ENCODE results near the gene PHF12.

Gene PHF12

GRCh38 chr17:28948342-28948741 lies 3.0 kb downstream of the PHF12 start:
- no peak for TF ChIP-seq CTCF (IDR thresholded peaks at IDR 0.05; ENCODE audit: control extremely low read depth, extremely low read depth, low read depth, missing control alignments)
- POLR2A ChIA-PET = interaction anchor here (3.8 kb wide), 1 partner anchor 221 kb away, joined by 20 read pairs; the partner anchor contains the start of gene TLCD1
- DNase-seq (ENCODE audit: extremely low spot score) = no peak
- CTCF ChIA-PET = interaction anchor here (1.2 to 3.6 kb wide), 2 partner anchors 11 to 221 kb away, joined by 3 to 19 read pairs; partner anchors contain the start of gene TLCD1

DNA sequence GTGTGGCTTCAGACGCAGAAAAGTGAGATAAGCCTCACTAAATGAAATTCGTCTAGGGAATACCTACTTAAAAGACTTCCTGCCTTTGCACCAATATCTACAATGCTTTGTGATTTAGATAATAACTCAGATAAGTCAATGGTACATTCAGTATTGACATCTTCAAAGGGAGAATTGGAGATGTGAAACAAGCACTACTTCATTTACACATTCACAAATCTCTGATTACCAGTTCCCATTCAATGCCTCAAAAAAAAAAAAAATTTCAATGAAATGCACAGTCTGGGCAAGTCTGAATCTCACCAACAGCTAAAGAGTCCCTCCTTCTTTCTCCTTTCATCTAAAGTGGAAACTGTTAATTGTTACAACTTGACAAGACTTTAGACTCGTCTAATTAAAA lies 3.7 kb downstream of the PHF12 start:
- CTCF ChIA-PET = interaction anchor here (3.6 kb wide), 1 partner anchor 221 kb away, joined by 19 read pairs; the partner anchor contains the start of gene TLCD1
- TF ChIP-seq CTCF (IDR thresholded peaks at IDR 0.05; ENCODE audit: control extremely low read depth, extremely low read depth, low read depth, missing control alignments) = no peak
- POLR2A ChIA-PET = no interaction called here
- DNase-seq (ENCODE audit: extremely low spot score) = no peak

DNA sequence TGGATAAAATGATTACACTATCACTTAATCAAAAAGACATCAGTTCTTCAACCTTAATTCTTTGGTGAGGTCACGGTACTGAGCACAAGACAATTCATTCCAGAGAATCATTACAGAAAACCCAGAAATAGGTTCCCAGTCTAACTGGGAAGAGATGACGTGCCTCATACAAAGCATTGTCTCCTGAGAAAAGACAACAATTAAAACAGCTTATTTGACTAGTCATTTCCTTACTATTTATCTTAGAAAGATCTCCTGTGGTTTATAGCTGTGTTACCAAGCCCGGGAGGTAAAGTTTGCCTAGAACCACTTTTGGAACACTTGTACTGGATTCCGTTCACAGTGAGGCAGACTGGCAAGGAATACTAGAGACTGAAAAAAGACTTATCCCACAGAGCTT lies 5.1 kb downstream of the PHF12 start:
- POLR2A ChIA-PET = no interaction called here
- no peak for TF ChIP-seq CTCF (IDR thresholded peaks at IDR 0.05; ENCODE audit: control extremely low read depth, extremely low read depth, low read depth, missing control alignments)
- CTCF ChIA-PET = interaction anchor here (1.1 to 3.6 kb wide), 6 partner anchors 10 to 219 kb away, joined by 3 to 19 read pairs (median 5); partner anchors contain the start of genes DHRS13 and TLCD1
- DNase-seq (ENCODE audit: extremely low spot score) = no peak

DNA sequence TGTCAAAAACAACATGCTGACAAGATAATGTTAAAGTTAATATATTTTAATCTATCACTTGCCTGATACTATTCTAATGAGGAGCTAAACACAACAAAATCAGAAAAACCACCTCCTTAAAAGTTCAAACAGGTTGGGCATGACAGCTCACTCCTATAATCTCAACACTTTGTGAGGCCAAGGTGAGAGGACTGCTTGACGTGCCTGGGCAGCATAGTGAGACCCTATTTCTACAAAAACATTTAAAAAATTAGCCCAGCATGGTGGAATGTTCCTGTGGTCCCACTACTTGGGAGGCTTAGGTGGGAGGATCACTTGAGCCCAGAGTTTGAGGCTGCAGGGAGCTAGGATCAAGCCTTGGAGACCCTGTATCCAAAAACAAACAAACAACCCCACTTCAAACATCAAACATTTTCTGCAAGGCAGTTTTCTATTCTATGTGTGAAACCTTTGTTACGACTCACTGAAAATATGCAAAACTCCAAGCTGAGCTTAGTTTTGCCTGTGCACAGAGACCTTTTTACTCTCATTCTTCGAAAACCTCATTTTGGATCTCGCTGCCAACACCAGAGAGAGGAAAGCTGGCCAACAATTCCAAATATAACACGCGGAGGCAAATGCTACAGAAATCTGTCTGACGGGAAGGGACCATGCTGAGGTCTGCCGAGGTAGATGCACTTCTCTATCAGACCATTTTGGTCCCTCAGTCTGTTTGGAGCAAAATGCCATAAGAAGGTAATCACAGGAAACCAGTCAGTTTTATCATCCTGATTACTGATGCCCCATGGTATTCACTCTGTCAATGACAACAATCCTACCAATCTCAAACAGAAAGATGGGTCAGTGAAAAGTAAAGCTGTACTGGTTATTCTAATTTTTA lies 6.2 kb downstream of the PHF12 start:
- no peak for TF ChIP-seq CTCF (IDR thresholded peaks at IDR 0.05; ENCODE audit: control extremely low read depth, extremely low read depth, low read depth, missing control alignments)
- ChIA-PET CTCF (interaction anchor here (0.7 to 3.6 kb wide), 11 partner anchors 9 to 218 kb away, joined by 3 to 19 read pairs (median 3); partner anchors contain the start of genes DHRS13 and TLCD1), POLR2A (no interaction called here)
- DNase-seq (ENCODE audit: extremely low spot score) = no peak

DNA sequence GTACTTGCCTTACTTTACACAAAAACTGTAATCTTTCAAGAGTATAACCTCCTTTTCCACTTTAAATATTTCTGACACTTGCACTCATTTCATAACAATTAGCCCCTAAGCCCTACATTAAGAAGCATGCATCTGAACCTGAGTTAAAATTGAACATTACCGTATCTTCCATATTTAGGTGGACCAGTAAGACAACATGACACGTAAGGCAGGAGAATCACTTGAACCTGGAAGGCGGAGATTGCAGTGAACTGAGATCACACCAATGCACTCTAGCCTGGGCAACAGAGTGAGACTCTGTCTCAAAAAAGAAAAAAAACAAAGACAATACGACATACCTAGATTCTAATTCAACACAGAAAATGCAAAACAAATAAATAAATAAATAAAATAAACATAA lies 7.0 kb downstream of the PHF12 start:
- TF ChIP-seq CTCF (IDR thresholded peaks at IDR 0.05; ENCODE audit: control extremely low read depth, extremely low read depth, low read depth, missing control alignments) = no peak
- DNase-seq (ENCODE audit: extremely low spot score) = no peak
- ChIA-PET CTCF (interaction anchor here (0.7 to 2.8 kb wide), 6 partner anchors 9 to 181 kb away, joined by 3 to 12 read pairs (median 6); partner anchors contain the start of gene DHRS13), POLR2A (no interaction called here)

DNA sequence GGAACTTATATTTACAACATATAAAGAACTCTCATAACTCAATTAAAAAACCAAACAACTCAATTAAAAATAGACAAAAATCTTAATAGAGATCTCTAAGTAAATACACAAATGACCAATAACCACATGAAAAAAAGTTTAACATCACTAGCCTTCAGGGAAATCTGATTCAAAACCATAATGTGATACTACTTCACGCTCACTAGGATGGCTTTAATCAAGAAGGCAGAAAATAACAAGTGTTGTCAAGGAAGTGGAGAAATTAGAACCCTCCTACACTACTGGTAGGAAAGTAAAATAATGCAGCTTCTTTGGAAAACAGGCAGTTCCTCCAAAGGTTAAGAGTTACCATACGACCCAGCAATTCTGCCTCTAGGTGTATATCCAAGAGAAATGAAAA lies 8.4 kb downstream of the PHF12 start:
- no peak for DNase-seq (ENCODE audit: extremely low spot score)
- no peak for TF ChIP-seq CTCF (IDR thresholded peaks at IDR 0.05; ENCODE audit: control extremely low read depth, extremely low read depth, low read depth, missing control alignments)
- POLR2A ChIA-PET = no interaction called here
- CTCF ChIA-PET = interaction anchor here (1.2 to 2.0 kb wide), 3 partner anchors 15 to 179 kb away, joined by 3 to 6 read pairs (median 5); no protein-coding TSS in a partner anchor

All from GM10248 (cell line).